Nucleus accumbens (tissue), 56 donors: ENCODE data around the gene GOLT1B.

Experiments used
- DNase-seq, 56 donors: peaks; one replicate each; lab custom pipeline; 2025; lab: John Stamatoyannopoulos, UW

The GOLT1B gene

DNA sequence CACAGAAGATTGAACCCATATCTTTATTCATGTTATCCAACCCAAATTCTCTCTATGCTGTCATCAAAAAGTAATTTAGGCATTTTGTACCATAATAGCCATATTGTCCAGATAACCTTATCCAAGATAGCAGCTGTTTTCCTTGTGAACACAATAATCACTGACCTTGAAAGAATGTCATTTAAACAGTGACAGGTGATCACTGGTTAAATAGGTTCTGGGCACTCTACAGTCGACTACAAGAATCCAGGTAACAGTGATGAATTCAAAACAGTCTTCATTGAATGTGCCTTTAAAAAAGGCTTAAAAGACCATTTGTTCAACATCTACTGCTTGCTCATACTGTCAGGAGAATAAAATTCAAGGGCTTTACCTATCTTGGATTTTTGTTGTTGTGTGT is 20.0 kb downstream of the GOLT1B start:
- DNase-seq = no peak

- no peak for DNase-seq
Observed at GRCh38 chr12:21523148-21523547, 21.6 kb downstream of the GOLT1B start.

- no peak for DNase-seq
Observed at GRCh38 chr12:21526053-21526452, 24.5 kb downstream of the GOLT1B start, which contains the start of gene SPX. SPX (plus strand) TSS chr12:21526296; CDS start chr12:21526473, 177 bp downstream.

- no peak for DNase-seq
Observed at GRCh38 chr12:21526721-21527345, 25.2 kb downstream of the GOLT1B start.

DNA sequence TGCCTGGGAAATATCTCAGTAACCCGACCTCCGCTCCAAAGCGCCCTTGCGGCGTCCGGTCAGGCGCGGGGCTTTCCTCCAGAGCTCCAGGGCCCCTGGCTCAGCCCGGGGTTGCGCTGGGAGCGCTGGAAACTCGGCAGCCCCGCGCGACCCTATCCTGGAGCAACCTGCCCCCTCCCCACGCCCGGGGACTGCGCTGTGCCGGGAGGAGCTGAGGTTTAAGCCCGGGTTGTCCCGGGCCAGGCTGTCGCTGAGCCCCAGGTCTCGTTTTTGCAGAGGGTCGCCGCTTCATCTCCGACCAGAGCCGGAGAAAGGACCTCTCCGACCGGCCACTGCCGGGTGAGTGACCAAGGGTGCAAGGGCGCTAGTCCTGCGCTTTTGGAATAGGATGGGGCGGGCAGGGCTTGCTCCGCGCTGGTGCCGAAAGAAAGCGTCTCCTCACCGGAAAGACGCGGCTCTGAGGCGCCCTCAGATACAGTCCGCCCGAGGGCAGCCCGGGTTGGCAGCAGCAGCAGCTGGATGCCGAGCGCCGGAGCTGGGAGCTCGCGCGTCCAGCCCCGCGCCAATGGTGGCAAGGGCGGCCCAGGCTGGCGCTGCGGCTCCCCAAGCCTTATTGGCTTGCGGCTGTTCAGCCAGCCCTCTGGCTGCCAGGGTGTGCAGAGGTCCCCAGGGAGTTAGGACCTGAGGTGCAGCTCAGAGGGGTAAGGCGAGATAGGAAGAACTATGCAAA is 26.0 kb downstream of the GOLT1B start:
- DNase-seq = peak in 46 of 56 donors; percentile 10 to 73 (median 44)

- no peak for DNase-seq
Observed at GRCh38 chr12:21528953-21529352, 27.4 kb downstream of the GOLT1B start.

GRCh38 chr12:21529456-21529855 is 27.9 kb downstream of the GOLT1B start:
- DNase-seq = no peak

DNA sequence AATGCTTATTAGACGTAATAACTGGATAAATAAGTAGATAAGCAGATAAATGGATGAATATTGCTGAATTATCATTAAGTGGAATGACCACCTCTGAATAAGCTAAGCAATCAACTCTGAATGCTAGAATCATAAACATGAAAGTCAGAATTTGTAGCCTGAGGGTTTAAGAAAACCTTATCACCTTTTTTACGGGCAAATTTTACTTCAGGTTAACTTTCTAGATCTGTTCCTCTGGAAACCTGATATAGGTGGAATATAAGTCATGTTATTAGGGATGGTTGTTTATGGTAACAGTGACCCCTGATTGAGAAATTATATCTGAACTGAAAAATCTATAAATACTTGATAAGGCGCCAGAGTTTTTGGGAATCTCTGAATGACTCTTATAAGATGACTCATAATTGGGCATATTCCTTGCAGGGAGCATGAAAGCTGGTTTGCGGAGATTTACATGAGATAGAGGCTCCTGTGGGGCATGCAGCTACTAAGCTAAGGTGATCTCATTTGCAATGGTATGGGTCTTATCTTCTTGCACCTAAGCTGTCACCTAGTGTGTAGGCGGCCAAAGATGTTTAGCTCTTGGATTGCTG is 36.6 kb downstream of the GOLT1B start:
- no peak for DNase-seq

DNA sequence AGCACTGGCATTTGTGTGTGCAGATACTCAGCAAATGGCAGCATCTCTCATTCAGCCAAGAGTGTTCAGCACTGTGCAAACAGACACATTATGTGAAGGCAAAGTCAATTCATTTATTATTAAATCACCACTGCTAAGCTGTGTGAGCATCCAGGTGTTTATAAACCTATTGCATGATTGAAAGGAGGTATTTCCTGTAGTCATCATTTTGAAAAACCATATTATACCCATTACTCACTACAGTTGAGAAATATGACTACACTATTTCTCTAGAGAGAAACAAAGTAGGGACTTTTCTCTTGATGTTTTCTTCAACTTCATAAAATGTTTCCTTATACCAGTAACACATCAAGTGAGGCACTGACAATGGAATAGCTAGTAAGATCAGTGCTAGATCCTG is 38.2 kb downstream of the GOLT1B start:
- no peak for DNase-seq

- DNase-seq = no peak
Observed at GRCh38 chr12:21541773-21542172, 40.2 kb downstream of the GOLT1B start.

GRCh38 chr12:21542403-21542802 is 40.8 kb downstream of the GOLT1B start:
- no peak for DNase-seq

DNA sequence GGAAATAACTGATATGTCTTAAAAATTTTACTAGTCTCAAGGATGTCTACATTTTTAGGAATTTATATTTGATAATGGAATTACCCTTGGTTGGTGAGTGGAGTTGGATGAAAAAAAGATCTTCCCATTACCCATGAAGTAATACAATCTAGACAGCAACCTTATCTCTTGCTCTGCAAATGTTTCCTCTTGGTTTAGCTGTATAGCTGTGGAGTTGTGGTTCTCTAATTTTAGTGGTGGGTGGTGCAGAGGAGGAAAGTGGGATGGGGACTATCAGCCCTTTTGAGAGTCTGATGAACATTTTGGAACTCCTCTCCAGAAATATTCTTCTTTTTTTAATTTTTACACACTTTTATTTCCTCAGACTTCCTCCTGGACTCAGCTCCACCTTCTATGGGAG is 41.6 kb downstream of the GOLT1B start:
- no peak for DNase-seq

DNA sequence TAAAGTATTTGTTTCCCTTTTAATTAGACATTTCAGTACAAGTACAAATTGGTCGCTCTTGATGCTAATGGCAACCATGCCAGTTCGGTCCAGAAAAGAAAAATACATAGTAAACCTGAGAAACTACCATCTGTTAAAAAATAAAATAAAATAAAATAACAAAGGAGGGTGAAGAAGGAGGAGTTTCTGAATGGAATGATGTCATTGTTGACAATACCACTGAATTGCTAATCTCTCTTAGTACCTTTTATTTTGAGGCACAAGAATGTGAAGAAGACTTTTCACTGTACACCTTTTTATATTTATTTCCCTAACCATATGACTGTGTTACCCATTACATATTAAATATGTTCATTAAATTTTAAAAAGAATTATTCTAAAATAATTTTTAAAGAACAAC is 44.0 kb downstream of the GOLT1B start:
- DNase-seq = no peak

DNA sequence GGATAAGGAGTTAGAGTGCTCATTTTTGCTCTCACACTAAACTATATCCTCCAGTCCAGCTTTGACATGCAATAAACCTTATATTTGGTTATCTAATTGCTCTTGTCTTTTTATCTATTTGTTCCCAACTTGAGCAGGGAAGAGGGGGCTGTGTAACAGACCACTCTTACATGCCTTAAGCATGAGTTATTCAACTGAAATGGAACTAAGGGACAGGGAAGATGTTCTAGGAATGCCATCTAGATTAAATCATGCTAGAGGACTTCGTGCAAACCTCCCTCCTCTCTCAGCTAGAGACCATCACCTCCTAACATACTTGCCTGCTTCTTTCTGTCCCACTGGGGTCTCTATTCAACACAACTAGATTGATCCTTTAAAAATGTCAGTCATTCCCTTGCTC is 45.1 kb downstream of the GOLT1B start:
- DNase-seq = no peak

GRCh38 chr12:21547437-21547836 is 45.8 kb downstream of the GOLT1B start:
- no peak for DNase-seq

- peak in 20 of 56 donors; percentile 1 to 51 (median 16) for DNase-seq
Observed at GRCh38 chr12:21551841-21552465, 50.4 kb downstream of the GOLT1B start.

- DNase-seq = no peak
Observed at GRCh38 chr12:21552635-21553328, 51.2 kb downstream of the GOLT1B start.

DNA sequence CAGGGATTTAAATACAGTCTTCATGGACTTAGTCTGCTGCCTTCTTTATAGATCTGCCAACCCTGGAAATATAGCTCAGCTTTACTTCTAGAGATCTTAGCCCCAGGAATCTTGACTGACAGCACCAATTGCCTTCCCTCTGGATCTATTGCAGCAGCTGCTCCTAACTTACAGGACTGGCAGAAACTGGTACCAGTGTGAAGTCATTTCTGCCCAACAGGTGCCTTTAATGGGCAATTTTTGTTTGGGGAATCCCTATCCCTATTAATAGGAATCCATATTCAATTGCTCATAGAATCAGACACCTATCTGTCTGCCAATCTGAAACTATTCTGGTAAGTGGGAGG is 51.7 kb downstream of the GOLT1B start:
- no peak for DNase-seq

DNA sequence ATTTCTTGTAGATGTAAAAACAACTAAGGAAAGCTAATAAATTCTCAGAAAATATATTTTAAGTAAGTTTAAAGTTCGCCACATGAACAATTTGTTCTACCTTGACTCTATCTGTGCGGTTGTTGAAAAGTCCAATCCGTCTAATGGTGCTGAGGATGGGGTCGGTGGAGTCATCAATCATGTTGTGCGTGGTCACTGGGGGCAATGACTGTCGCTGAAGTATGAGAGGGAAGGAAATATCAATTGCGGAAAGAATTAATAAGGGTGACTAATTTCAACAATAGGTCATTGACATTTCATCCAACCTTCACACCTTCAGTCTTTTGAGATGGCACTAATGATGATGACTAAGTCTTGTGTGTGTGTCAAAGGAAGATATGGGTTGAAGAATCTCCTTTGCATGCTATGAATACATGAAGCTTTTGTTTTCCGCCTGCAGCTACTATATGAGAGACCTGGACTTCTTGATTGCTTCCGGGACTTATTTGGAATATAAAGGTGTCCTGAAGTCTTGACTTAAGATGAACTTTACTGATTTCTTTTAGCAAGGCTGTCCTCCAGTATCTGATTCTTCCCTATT is 56.6 kb downstream of the GOLT1B start:
- no peak for DNase-seq

DNA sequence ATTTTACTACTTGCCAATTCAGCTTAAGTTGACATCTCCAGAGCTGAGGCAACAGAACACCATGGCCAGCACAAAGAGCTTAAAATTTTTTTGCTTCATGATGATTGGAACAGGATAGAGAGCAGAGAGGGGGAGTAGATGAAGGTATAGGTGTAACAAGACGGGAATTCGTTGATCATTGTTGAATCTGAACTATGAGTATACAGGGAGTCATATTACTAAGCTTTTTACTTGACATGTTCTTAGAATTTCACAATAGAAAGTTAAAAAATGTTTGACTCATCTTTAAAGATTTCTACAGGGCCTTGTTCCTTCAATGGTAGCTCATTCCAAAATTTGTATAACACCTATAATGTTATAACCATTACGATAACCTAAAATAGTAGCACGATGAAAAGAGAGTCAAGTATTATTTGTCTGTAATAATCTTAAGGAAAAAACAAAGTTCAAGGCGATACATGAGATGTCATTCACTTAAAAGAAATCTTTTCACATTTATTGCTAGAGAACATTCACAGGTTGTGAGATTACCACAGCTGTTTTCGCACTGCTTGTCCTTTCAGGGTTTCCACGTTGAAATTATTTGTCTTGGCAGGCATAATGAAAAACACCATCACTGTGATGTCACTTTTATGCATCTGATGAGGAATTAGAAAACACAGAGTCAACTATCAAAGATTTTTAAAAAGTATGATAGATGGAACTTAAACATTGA is 58.4 kb downstream of the GOLT1B start:
- no peak for DNase-seq
